GM12872 (cell line): ENCODE data around the gene PRRC2B.

Experiments used
- TF ChIP-seq, protein P1 (sequence below): IDR thresholded peaks from 3 replicates; pipeline ENCODE4 v1.5.1; 2011; ENCODE audit warnings: low read depth, mild to moderate bottlenecking, low read length, moderate library complexity; ENCODE audit not compliant: insufficient read depth

PRRC2B gene

DNA sequence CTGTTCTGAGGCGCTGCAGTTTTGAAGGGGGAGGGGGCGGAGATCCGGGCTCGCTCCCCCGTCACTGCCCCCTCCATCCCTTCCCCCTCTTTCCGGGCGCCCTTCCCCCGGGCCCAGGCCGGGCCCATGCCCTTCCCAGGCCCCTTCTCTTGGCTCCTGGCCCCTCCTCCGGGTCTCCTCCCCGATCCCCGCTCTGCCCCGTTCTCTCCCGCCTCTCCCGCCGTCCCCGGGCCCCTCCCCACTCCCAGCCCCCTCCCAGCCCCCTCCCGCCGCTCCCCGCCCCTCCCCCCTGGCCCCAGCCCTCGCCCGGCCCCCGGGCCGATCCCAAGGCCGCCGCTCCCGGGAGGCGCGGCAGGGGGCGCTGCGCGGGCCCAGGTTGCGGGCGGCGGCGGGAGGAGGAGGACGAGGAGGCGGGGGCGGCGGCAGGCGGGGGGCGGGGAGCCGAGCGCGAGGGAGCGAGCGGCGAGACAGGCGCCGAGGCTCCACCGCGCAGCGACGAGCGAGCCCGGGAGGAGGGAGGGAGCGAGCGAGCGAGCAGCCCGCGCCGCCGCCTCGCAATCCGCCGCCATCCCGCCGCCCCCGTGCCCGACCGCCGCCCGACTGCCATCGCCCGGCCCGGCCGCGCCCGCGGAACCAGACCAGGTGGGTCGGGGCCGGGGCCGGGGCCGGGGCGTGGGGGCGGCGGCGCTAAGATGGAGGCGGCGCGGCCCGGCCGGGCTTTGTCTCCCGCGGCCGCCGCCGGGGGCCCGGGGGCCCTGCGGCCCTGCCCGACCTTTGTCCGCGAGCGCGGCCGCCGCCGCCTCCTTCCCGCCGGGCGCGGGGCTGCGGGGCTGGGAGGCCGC lies at the start of gene PRRC2B:
TSS of gene PRRC2B (plus strand) at position 465 of the 842 bp plus-strand sequence. CDS start 36,059 bp downstream, outside the sequence.
- TF ChIP-seq, protein P1, sequence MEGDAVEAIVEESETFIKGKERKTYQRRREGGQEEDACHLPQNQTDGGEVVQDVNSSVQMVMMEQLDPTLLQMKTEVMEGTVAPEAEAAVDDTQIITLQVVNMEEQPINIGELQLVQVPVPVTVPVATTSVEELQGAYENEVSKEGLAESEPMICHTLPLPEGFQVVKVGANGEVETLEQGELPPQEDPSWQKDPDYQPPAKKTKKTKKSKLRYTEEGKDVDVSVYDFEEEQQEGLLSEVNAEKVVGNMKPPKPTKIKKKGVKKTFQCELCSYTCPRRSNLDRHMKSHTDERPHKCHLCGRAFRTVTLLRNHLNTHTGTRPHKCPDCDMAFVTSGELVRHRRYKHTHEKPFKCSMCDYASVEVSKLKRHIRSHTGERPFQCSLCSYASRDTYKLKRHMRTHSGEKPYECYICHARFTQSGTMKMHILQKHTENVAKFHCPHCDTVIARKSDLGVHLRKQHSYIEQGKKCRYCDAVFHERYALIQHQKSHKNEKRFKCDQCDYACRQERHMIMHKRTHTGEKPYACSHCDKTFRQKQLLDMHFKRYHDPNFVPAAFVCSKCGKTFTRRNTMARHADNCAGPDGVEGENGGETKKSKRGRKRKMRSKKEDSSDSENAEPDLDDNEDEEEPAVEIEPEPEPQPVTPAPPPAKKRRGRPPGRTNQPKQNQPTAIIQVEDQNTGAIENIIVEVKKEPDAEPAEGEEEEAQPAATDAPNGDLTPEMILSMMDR, result peak; percentile 46; the same call in 1 of the 3 replicates

DNA sequence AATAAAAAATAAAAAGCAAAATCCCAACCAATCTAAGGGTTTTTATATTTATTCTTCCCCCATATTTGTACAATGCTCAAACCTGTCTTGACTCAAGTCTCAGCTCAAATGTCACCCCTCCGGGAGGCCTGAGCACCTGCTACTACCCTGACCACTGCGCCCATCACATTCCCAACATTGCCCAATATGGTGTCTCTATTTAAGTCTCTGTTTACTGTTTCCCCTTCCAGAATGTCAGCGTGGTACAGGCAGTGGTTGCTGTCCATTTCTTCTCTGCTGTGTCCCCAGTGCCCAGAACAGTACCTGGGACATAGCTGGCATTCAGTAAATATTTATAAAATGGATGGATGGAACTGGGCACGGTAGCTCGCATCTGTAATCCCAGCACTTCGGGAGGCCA lies 47.3 kb upstream of the PRRC2B start:
- TF ChIP-seq, protein P1, result no peak

DNA sequence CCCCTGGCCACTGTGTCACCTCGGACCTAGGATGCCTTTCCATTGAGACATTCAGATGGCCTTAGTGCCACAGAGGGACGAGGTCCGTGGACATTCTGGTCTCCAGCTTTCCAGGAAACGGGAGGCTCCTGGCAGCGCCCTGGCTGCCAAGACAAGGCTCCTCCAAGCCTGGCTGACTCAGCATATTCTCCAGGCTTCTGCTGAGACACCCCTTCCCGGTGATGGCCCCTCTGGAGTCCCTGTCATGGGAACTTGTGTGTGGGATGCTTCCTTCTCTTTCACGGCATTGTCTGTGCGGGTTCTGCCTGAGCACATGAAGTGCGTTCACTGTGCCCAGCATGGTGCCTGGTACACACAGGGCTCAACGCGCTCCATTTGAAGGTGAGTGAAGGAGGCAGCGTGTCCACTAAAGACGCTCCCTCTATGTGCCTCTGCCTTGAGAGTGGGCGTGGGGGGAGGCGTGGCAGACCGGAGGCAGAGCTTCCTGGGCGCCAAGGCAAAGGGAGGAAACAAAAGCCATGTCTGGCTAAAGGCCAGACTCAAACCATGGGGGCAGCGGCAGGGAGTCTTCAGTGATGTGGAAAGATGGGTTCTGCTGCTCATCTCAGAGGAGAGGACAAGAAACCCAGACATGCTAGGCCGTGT lies 46.4 kb upstream of the PRRC2B start:
- TF ChIP-seq, protein P1, result no peak

DNA sequence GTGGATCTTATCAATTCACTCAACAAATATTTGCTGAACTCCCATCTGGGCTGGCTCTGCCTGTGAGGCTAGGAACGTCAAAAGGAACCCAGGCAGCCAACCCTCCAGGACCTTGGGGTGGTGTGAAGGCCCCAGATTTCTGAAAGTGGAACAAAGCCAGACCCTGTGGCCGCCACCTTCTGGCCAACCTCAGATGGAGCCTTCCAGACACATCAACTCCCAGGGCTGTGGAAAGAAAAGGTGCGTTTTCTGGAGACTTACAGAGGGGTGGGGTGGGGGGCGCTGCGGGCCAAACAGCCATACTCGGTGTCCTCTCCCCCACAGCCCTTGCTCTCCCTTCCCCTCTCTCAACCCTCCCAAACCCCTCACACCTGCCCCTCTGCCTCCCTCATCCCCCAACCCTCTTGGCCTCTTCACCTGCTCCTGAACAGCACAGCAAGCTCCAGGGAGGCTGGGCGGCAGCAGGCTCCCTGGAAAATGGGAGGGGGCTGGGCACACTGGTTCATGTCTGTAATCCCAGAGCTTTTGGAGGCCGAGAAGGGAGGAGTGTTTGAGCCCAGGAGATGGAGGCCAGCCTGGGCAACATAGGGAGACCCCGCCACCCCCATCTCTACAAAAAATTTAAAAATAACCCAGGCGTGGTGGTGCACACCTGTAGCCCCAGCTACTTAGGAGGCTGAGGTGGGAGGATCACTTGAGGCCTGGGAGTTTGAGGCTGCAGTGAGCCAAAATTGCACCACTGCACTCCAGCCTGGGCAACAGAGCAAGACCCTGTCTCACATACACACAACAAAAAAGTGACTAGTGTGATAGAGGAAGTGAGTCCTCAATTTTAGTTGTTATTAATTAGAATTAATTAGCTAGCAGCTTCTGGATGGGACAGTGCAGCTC lies 45.0 kb upstream of the PRRC2B start:
- TF ChIP-seq, protein P1, result no peak; the same call in 2 of the 3 replicates

DNA sequence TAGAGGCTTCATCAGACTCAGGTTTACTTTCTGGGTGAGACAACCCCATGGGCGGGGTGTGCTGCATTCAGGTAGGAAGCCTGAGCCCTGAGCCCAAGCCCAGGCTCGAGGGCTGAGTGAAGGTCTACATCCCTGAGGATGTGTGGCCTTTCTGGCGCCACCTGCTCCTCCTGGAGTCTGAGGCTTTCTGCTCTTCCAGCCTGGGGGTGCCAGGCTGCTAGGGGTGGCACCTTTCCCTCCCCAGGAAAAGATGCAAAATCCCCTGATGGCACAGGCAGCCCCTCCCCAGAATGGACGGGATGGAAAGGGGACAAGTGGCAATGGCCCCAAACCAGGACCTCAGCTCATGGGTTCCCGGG lies 44.4 kb upstream of the PRRC2B start:
- TF ChIP-seq, protein P1, result no peak

DNA sequence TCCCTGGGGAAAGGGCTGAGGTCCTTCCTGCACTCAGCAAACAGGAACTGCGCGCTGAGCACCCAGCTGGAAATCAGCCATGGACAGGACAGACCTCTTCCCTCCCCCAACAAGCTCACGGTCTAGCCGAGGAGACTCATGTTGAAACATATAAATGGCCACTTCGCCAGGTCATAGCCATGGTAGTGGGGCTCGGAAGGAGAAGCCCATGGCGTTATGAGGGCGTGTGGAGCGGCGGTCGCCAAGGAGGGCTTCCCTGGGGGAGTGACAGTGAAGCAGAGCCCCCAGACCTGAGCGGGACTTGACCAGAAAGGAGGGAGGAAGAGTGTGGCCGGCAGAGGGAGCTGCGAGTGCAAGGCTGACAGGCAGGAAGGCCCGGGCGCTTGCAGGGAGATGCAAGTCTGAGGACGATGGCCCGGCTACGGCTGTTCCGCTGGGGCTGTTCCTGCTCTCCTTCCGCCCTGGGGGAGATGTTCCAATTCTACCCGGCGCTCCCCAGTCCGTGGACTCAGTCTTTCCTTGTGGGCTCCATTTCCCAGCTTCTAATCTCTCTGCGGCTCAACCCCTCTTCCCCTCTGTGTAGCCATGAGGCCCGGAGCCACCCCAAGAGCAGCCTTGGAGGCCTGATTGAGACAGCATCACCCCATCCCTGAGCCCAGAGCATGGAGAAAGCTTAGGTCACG lies 43.9 kb upstream of the PRRC2B start:
- TF ChIP-seq, protein P1, result peak; percentile 91
